Measurements from ENCODE around the gene HIVEP3.

GRCh38 chr1:41758500-41758899, 160.2 kb downstream of the HIVEP3 start:
- no peak for TF ChIP-seq POLR2AphosphoS5 (IDR thresholded peaks at IDR 0.05; ENCODE audit: low read depth, low read length)
- no peak for TF ChIP-seq POLR2A (IDR thresholded peaks at IDR 0.05; ENCODE audit: low read depth, low read length)

Data from GM12891 (cell line).